Erythroblast (primary cell): Measurements from ENCODE around the gene CDC45.

Experiments used
- GATA1 ChIP-seq: IDR thresholded peaks from 2 replicates; pipeline ENCODE4 v1.6.1; 2011; ENCODE audit warnings: low read depth, mild to moderate bottlenecking, control low read depth, low read length, moderate library complexity
- POLR2A ChIP-seq: IDR thresholded peaks from 2 replicates; pipeline ENCODE4 v1.6.1; 2011; ENCODE audit warnings: mild to moderate bottlenecking, low read length

DNA sequence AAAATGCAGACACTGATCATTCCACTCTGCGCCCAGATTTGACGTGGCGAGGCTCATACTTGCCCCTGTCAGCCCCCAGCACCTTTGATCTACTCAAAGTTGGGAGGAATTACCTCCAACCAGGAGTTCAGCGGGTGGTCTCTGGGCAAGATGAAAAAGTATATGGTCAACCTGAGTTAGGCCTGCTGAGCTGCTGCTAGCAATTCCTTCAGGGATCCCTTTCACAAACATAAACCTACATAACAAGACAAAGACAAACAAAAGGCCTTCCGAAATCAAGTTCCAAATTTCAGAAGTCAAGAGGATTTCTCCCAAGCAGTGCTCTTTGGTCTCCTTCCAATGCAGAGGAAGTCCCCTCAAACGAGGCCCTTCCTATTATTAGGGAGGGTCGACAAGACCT lies 23.6 kb downstream of the CDC45 start:
- TF ChIP-seq POLR2A, result no peak
- no peak for TF ChIP-seq GATA1
